HG03196 (cell line): ENCODE data around the gene UCK1.
A peak's percentile ranks its signal among the peaks of the same experiment; 100 is the strongest.
"Not testable (repeated sequence)": the region's sequence is repeated elsewhere in the genome, so short reads cannot be mapped to it uniquely, and the experiment has no call there.

Experiments used
- ATAC-seq: cut with Tn5 transposase; IDR thresholded peaks from one replicate; pipeline ENCODE4 v1.9.1; 2021; ENCODE audit not compliant: unreplicated experiment

UCK1 gene

GRCh38 chr9:131554843-131555351 is 23.8 kb upstream of the UCK1 start:
- ATAC-seq = no peak

DNA sequence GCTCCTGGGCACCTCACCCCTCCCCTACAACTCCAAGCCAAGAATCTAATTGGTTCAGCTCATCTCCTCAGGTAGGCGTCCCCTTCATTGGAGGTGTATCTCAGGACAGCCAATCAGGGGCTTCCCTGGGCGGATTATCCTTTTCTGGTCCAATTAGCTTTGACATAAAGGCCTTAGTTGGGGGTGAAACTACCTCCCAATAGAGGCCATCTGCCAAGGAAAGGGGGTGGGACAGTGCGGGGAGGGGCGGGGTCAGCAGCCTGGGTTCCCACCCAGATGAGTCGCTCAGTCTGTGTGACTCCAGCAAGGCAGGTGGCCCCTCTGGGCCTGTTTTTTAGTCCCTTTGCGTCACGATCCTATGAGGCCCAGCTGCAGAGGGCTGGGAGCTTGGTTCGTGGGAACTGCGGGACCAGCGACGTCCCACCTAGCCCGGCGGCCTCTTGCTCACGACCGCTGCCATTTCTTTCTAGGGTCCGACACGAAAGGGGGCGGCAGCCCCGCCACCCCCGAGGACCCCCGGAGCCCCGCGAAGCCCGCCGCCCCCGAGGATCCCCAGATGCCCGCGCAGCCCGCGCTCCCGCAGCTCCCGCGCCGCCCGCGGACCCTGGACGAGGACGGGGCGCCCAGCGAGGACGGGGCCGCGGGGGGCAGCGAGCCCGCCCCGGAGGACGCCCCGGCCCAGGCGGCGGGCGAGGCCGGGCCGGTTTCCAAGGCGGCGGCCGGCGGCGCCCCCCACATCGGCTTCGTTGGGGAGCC is 23.2 kb upstream of the UCK1 start:
- no peak for ATAC-seq

GRCh38 chr9:131552030-131552429 is 21.0 kb upstream of the UCK1 start:
- ATAC-seq = no peak

GRCh38 chr9:131550465-131550864 is 19.4 kb upstream of the UCK1 start:
- ATAC-seq = not testable (repeated sequence)

DNA sequence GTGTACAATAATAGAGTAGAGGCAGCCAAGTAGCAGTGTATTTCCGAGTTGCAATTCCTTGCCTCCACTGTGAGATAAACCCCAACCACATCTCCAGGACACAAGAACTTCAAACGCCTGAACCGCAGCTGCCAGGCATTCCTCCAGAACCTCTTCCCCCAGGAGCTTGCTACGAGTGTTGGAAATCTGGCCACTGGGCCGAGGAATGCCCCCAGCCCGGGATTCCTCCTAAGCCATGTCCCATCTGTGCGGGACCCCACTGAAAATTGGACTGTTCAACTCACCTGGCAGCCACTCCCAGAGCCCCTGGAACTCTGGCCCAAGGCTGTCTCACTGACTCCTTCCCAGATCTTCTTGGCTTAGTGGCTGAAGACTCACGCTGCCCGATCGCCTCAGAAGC is 18.1 kb upstream of the UCK1 start:
- not testable (repeated sequence) for ATAC-seq

GRCh38 chr9:131546336-131547084 is 15.4 kb upstream of the UCK1 start:
- ATAC-seq = no peak

DNA sequence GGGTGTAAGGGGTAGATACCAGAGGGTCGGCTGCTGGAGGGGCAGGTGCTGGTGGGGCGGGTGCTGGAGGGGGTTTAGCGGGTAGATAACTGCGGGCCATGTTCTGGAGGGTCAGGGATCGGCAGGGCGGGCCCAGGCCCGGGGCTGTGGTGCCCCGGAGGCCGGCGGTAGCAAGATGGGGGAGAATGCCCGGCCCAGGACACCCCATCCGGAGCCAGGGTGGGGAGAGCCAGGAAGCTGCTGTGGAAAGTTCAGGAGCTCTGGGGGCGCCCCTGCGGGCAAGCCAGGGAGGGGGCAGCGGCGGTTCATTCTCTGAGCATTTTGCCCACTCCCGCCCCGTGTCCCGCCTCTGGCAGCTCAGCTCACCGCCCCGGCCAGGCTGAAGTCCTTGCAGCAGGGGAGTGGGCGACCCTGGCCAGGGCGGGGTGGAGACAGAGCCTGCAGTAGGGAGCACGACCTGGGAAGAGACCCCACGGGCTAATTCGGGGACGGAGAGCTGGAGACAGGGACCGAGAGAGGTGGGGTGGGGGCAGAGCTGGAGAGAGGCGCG is 14.8 kb upstream of the UCK1 start:
- no peak for ATAC-seq

DNA sequence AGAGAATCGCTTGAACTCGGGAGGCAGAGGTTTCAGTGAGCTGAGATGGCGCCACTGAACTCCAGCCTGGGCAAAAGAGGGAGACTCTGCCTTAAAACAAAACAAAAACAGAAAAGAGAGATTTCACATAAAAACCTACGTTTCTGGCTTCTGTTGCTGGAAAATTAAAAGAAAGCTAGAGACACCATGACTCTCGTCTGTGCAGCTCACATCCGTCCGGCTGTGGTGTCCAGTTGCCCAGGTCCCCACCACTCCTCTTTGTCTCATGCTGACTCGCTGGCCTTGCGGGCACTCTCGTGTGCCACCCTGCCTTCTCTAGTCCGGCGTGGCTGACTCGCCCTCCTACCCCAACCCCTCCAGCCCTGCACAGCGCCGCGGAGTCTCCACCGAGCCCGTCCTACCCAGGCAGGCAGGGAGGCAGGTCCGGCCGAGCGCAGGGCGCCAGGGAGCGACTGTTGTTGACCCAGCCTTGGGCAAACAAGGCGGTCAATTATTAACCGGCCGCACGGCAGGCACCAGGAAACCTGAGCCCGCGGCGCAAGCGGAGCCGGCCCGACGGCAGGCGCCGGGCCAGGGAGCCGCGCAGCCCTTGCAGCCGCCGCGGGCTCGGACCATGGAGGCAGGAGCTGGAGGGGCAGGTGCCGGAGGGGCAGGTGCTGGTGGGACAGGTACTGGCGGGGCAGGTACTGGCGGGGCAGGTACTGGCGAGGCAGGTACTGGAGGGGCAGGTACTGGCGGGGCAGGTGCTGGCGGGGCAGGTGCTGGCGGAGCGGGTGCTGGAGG is 14.1 kb upstream of the UCK1 start, which contains the start of gene PRRT1B:
TSS of gene PRRT1B (plus strand) at position 521 of the 783 bp plus-strand sequence. CDS start at position 614, 93 bp downstream.
- ATAC-seq = no peak

GRCh38 chr9:131543141-131543540 is 12.1 kb upstream of the UCK1 start:
- ATAC-seq = no peak

- ATAC-seq = no peak
Observed at GRCh38 chr9:131539223-131539923, 8.3 kb upstream of the UCK1 start.

GRCh38 chr9:131537946-131538345 is 6.9 kb upstream of the UCK1 start:
- no peak for ATAC-seq

GRCh38 chr9:131534721-131535237 is 3.7 kb upstream of the UCK1 start:
- ATAC-seq = no peak

- ATAC-seq = peak; percentile 12
Observed at GRCh38 chr9:131530546-131530919, 530 bp downstream of the UCK1 start.

DNA sequence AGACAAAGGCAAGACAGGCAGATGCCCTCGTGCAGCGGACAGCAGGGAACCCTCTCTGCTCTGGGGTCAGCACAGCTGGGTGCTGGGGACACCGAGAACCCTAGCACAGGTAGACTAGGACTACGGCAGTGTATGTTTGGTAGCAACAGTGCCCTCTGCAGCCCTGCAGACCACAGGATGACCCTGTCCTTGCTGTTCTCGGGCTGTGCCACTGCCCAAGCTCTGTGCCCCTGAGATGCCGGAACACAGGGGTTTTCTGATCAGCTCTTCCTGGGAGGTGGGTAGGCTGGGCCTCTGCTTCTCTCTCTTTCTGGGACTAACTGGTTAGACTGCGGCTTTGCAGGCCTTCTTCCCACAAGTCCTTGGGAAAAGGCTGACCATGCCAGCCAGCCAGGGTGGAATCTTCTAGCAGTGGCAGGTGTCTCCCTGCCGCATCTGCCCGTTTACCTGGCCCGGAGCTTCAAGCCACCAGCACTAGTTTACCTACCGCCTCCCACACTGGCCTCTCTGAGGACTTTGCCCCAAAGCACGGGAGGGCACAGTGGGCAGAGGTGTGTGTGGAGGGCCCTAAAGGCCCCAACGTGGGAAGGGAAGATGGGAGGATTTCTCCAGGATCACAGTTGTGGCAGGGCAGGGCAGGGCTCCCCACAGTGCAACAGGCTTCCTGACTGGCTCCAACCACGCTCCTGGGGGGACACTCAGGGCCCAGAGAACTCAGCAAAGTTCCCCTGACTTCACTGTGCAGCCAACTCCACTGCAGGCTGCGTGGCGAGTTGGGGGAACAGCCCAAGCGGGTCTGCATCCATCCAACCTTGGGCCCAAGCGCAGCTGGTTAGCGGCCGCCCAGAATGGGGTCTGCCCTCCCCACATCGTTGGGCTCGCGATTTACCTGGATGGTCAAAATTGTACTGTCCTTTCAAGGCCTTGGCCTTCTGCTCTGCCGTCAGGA is 1.2 kb downstream of the UCK1 start:
- no peak for ATAC-seq

GRCh38 chr9:131528886-131529505 is 2.1 kb downstream of the UCK1 start:
- ATAC-seq = no peak

DNA sequence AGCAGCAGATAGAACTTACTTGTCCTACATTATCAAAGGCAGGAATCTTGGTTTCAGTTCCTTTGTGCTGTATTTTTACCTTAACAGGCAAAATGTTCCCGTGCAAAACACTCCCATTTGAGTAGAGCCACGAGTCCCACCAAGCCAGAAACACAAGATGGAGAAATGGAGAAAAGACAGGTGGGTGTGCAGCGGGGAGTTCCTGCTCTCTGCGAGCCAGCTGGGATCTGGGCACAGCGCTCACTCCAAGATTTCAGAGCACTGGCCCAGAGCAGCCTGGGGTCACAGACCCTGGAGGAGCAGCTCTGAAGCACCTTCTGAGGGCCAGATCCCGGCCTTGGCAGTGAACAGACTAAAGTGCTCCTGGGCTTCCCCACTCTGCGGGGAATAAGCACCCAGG is 2.9 kb downstream of the UCK1 start:
- no peak for ATAC-seq

- no peak for ATAC-seq
Observed at GRCh38 chr9:131525643-131526565, 5.2 kb downstream of the UCK1 start.
